ENCODE results near the gene MPHOSPH9.

MPHOSPH9 gene

GRCh38 chr12:123141615-123142517 lies 91.1 kb downstream of the MPHOSPH9 start:
- DNase-seq: peak in 1 of 3 donors; percentile 46
- 89% methylated on average over 12 of the region's 15 CpGs for WGBS (ENCODE audit: insufficient coverage)

DNA sequence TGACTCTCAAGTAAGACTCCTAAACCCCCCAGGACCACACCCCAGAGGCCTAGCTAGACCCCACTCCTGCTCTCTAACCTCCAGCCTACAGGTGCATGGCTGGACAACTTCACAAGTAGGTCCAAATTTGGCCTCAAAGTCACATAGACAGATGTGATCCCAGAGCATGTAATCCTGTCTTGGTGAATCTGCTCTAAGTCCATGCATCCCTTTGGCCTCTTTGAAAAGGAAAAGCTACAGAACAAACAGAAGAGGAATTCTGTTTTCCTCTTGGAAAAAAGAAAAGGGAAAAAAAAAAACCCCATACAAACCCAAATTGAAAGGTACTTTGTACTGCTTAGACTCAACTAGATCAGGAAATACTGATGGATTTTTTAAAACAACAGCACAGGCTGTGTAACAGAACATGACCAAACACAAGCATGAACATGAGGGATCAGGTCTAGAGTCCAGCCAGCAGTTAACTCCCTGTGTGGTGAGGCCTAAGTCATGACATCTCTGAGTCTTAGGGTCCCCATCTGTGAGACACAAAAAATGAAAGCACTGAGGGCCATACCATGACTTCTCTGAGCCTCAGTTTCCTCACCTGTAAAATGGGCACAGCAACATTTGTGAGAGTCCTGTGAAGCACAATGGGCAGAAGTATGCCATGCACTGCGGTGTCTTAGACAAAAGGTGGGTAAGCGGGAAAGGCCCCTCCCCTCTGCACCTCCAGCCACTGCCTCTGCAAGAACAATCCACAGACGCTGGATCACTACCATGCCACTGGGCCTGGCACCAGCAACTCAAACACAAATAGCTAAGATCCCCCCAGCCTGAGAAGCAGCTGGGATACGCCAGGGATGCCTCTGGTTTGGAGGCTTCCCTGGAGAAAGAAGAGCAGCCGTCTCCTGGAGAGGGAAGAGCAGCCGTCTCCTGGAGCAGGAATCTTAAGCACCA lies 92.0 kb downstream of the MPHOSPH9 start:
- no peaks in the 10 kb centered on the region for H3K27me3 ChIP-seq (replicated peaks in 2 of 5; ENCODE audit: control insufficient read depth in 4 of 5, insufficient read depth in 5 of 5, low read length in 4 of 5)
- 100% methylated on average over 4 of the region's 6 CpGs for WGBS (ENCODE audit: insufficient coverage)
- no peaks in the 10 kb centered on the region for H3K36me3 ChIP-seq (ENCODE audit: control insufficient read depth in 4 of 4, insufficient read depth in 4 of 4, low read length in 3 of 4)
- H3K27ac ChIP-seq (ENCODE audit: insufficient read depth in 1 of 2, low read depth in 1 of 2, low read length in 2 of 2, poor library complexity in 1 of 2, severe bottlenecking in 2 of 2): peak overlapping the region in 1 of 2 experiments; percentile 44
- peaks cover 0 to 47% (median 41%) of the 10 kb centered on the region in 4 experiments for H3K4me1 ChIP-seq (ENCODE audit: control extremely low read depth in 1 of 4, control insufficient read depth in 4 of 4, insufficient read depth in 4 of 4, low read length in 3 of 4)
- CTCF ChIA-PET: interaction anchor here (1.3 to 3.6 kb wide), 5 partner anchors 7 to 97 kb away, joined by 3 to 31 read pairs (median 5); partner anchors contain the start of gene PITPNM2
- no peaks in the 10 kb centered on the region for H3K9me3 ChIP-seq (ENCODE audit: control extremely low read depth in 1 of 5, control insufficient read depth in 4 of 5, insufficient read depth in 2 of 5, low read depth in 1 of 5, low read length in 4 of 5)
- no peak overlapping the region for H3K4me3 ChIP-seq (ENCODE audit: control insufficient read depth in 1 of 7, extremely low read depth in 1 of 7, insufficient read depth in 4 of 7, low read depth in 2 of 7, low read length in 6 of 7)
- POLR2A ChIA-PET: interaction anchor here (0.5 to 0.6 kb wide), 2 partner anchors 31 to 166 kb away, joined by 3 to 8 read pairs; partner anchors contain the start of gene OGFOD2
- DNase-seq: no peak

More at GRCh38 chr12:123141615-123142517, 91.1 kb downstream of the MPHOSPH9 start:
- H3K4me1 ChIP-seq (ENCODE audit: control extremely low read depth in 1 of 4, control insufficient read depth in 4 of 4, insufficient read depth in 4 of 4, low read length in 3 of 4): peaks cover 0 to 47% (median 41%) of the 10 kb centered on the region in 4 experiments
- H3K27me3 ChIP-seq (replicated peaks in 2 of 5; ENCODE audit: control insufficient read depth in 4 of 5, insufficient read depth in 5 of 5, low read length in 4 of 5): no peaks in the 10 kb centered on the region
- ChIA-PET POLR2A (no interaction called here), CTCF (interaction anchor here (1.3 to 3.6 kb wide), 3 partner anchors 8 to 98 kb away, joined by 3 to 31 read pairs (median 3); no protein-coding TSS in a partner anchor)
- H3K4me3 ChIP-seq (ENCODE audit: control insufficient read depth in 1 of 7, extremely low read depth in 1 of 7, insufficient read depth in 4 of 7, low read depth in 2 of 7, low read length in 6 of 7): no peak overlapping the region
- H3K36me3 ChIP-seq (ENCODE audit: control insufficient read depth in 4 of 4, insufficient read depth in 4 of 4, low read length in 3 of 4): no peaks in the 10 kb centered on the region
- H3K9me3 ChIP-seq (ENCODE audit: control extremely low read depth in 1 of 5, control insufficient read depth in 4 of 5, insufficient read depth in 2 of 5, low read depth in 1 of 5, low read length in 4 of 5): no peaks in the 10 kb centered on the region
- peak overlapping the region in 1 of 2 experiments; percentile 40 for H3K27ac ChIP-seq (ENCODE audit: insufficient read depth in 1 of 2, low read depth in 1 of 2, low read length in 2 of 2, poor library complexity in 1 of 2, severe bottlenecking in 2 of 2)

GRCh38 chr12:123139926-123140675 lies 92.8 kb downstream of the MPHOSPH9 start:
- no peaks in the 10 kb centered on the region for H3K36me3 ChIP-seq (ENCODE audit: control insufficient read depth in 4 of 4, insufficient read depth in 4 of 4, low read length in 3 of 4)
- no peak overlapping the region for H3K4me3 ChIP-seq (ENCODE audit: control insufficient read depth in 1 of 7, extremely low read depth in 1 of 7, insufficient read depth in 4 of 7, low read depth in 2 of 7, low read length in 6 of 7)
- peaks cover 0 to 44% (median 41%) of the 10 kb centered on the region in 4 experiments for H3K4me1 ChIP-seq (ENCODE audit: control extremely low read depth in 1 of 4, control insufficient read depth in 4 of 4, insufficient read depth in 4 of 4, low read length in 3 of 4)
- H3K27me3 ChIP-seq (replicated peaks in 2 of 5; ENCODE audit: control insufficient read depth in 4 of 5, insufficient read depth in 5 of 5, low read length in 4 of 5): no peaks in the 10 kb centered on the region
- DNase-seq: no peak
- ChIA-PET POLR2A (interaction anchor here (0.5 to 0.6 kb wide), 2 partner anchors 32 to 165 kb away, joined by 3 to 8 read pairs; partner anchors contain the start of gene OGFOD2), CTCF (interaction anchor here (1.3 to 2.0 kb wide), 4 partner anchors 10 to 75 kb away, joined by 3 to 5 read pairs (median 4); partner anchors contain the start of gene PITPNM2)
- peak overlapping the region in 1 of 2 experiments; percentile 44 for H3K27ac ChIP-seq (ENCODE audit: insufficient read depth in 1 of 2, low read depth in 1 of 2, low read length in 2 of 2, poor library complexity in 1 of 2, severe bottlenecking in 2 of 2)
- 73% methylated on average over 6 of the region's 6 CpGs for WGBS (ENCODE audit: insufficient coverage)
- H3K9me3 ChIP-seq (ENCODE audit: control extremely low read depth in 1 of 5, control insufficient read depth in 4 of 5, insufficient read depth in 2 of 5, low read depth in 1 of 5, low read length in 4 of 5): no peaks in the 10 kb centered on the region

GRCh38 chr12:123135688-123136087 lies 97.3 kb downstream of the MPHOSPH9 start:
- Histone ChIP-seq H3K4me3 (ENCODE audit: control insufficient read depth in 1 of 7, extremely low read depth in 1 of 7, insufficient read depth in 4 of 7, low read depth in 2 of 7, low read length in 6 of 7) (no peak overlapping the region), H3K27me3 (replicated peaks in 2 of 5; ENCODE audit: control insufficient read depth in 4 of 5, insufficient read depth in 5 of 5, low read length in 4 of 5) (no peaks in the 10 kb centered on the region), H3K36me3 (ENCODE audit: control insufficient read depth in 4 of 4, insufficient read depth in 4 of 4, low read length in 3 of 4) (peaks cover 0 to 3% (median 0%) of the 10 kb centered on the region in 4 experiments), H3K4me1 (ENCODE audit: control extremely low read depth in 1 of 4, control insufficient read depth in 4 of 4, insufficient read depth in 4 of 4, low read length in 3 of 4) (peaks cover 0 to 25% (median 22%) of the 10 kb centered on the region in 4 experiments), H3K9me3 (ENCODE audit: control extremely low read depth in 1 of 5, control insufficient read depth in 4 of 5, insufficient read depth in 2 of 5, low read depth in 1 of 5, low read length in 4 of 5) (no peaks in the 10 kb centered on the region), H3K27ac (ENCODE audit: insufficient read depth in 1 of 2, low read depth in 1 of 2, low read length in 2 of 2, poor library complexity in 1 of 2, severe bottlenecking in 2 of 2) (no peak overlapping the region)
- ChIA-PET POLR2A (interaction anchor here (0.7 kb wide), 1 partner anchor 55 kb away, joined by 3 read pairs; no protein-coding TSS in a partner anchor), CTCF (interaction anchor here (0.7 to 1.6 kb wide), 6 partner anchors 8 to 92 kb away, joined by 3 to 6 read pairs (median 3); partner anchors contain the start of gene PITPNM2)
- WGBS (ENCODE audit: insufficient coverage): 92% methylated on average over 5 of the region's 8 CpGs
- no peak for DNase-seq

GRCh38 chr12:123134826-123135225 lies 98.1 kb downstream of the MPHOSPH9 start:
- CTCF ChIA-PET: interaction anchor here (1.0 to 1.6 kb wide), 5 partner anchors 9 to 53 kb away, joined by 3 to 6 read pairs (median 3); no protein-coding TSS in a partner anchor
- Histone ChIP-seq H3K4me3 (ENCODE audit: control insufficient read depth in 1 of 7, extremely low read depth in 1 of 7, insufficient read depth in 4 of 7, low read depth in 2 of 7, low read length in 6 of 7) (no peak overlapping the region), H3K36me3 (ENCODE audit: control insufficient read depth in 4 of 4, insufficient read depth in 4 of 4, low read length in 3 of 4) (peaks cover 0 to 3% (median 0%) of the 10 kb centered on the region in 4 experiments), H3K9me3 (ENCODE audit: control extremely low read depth in 1 of 5, control insufficient read depth in 4 of 5, insufficient read depth in 2 of 5, low read depth in 1 of 5, low read length in 4 of 5) (no peaks in the 10 kb centered on the region), H3K27me3 (replicated peaks in 2 of 5; ENCODE audit: control insufficient read depth in 4 of 5, insufficient read depth in 5 of 5, low read length in 4 of 5) (no peaks in the 10 kb centered on the region), H3K27ac (ENCODE audit: insufficient read depth in 1 of 2, low read depth in 1 of 2, low read length in 2 of 2, poor library complexity in 1 of 2, severe bottlenecking in 2 of 2) (no peak overlapping the region), H3K4me1 (ENCODE audit: control extremely low read depth in 1 of 4, control insufficient read depth in 4 of 4, insufficient read depth in 4 of 4, low read length in 3 of 4) (peaks cover 0 to 16% (median 14%) of the 10 kb centered on the region in 4 experiments)
- POLR2A ChIA-PET: interaction anchor here (0.7 kb wide), 1 partner anchor 11 kb away, joined by 6 read pairs; no protein-coding TSS in a partner anchor
- no peak for DNase-seq
- WGBS (ENCODE audit: insufficient coverage): 100% methylated on average over 1 of the region's 6 CpGs

- H3K27me3 ChIP-seq (replicated peaks in 2 of 5; ENCODE audit: control insufficient read depth in 4 of 5, insufficient read depth in 5 of 5, low read length in 4 of 5): no peaks in the 10 kb centered on the region
- 96% methylated on average over 8 of the region's 9 CpGs for WGBS (ENCODE audit: insufficient coverage)
- peaks cover 0 to 14% (median 12%) of the 10 kb centered on the region in 4 experiments for H3K4me1 ChIP-seq (ENCODE audit: control extremely low read depth in 1 of 4, control insufficient read depth in 4 of 4, insufficient read depth in 4 of 4, low read length in 3 of 4)
- H3K36me3 ChIP-seq (ENCODE audit: control insufficient read depth in 4 of 4, insufficient read depth in 4 of 4, low read length in 3 of 4): peaks cover 0 to 3% (median 0%) of the 10 kb centered on the region in 4 experiments
- no peak overlapping the region for H3K4me3 ChIP-seq (ENCODE audit: control insufficient read depth in 1 of 7, extremely low read depth in 1 of 7, insufficient read depth in 4 of 7, low read depth in 2 of 7, low read length in 6 of 7)
- POLR2A ChIA-PET: interaction anchor here (0.7 kb wide), 1 partner anchor 10 kb away, joined by 6 read pairs; no protein-coding TSS in a partner anchor
- CTCF ChIA-PET: interaction anchor here (1.0 to 1.6 kb wide), 6 partner anchors 8 to 78 kb away, joined by 3 to 6 read pairs (median 4); no protein-coding TSS in a partner anchor
- H3K27ac ChIP-seq (ENCODE audit: insufficient read depth in 1 of 2, low read depth in 1 of 2, low read length in 2 of 2, poor library complexity in 1 of 2, severe bottlenecking in 2 of 2): no peak overlapping the region
- no peaks in the 10 kb centered on the region for H3K9me3 ChIP-seq (ENCODE audit: control extremely low read depth in 1 of 5, control insufficient read depth in 4 of 5, insufficient read depth in 2 of 5, low read depth in 1 of 5, low read length in 4 of 5)
- DNase-seq: no peak
Measured at GRCh38 chr12:123134271-123134671, 98.7 kb downstream of the MPHOSPH9 start.
